AG10803 (cell line): ENCODE data around the gene DAZAP2.

Source experiments
- DNase-seq: peaks from one replicate; pipeline ENCODE4 v3.0.0; 2010; ENCODE audit warnings: low read depth
- H3K4me3 ChIP-seq: 2 replicates; pipeline ENCODE4 v1.5.1; 2011; ENCODE audit warnings: mild to moderate bottlenecking, low read length, control low read depth
- CTCF ChIP-seq: conservative IDR thresholded peaks from 2 replicates; pipeline ENCODE4 v1.5.1; 2011; ENCODE audit warnings: mild to moderate bottlenecking, low read length, control low read depth, inconsistent platforms

DAZAP2 gene

GRCh38 chr12:51202718-51203117 is 35.9 kb upstream of the DAZAP2 start:
- no peak overlapping the region for H3K4me3 ChIP-seq
- no peak for DNase-seq
- TF ChIP-seq CTCF: no peak

- no peak for TF ChIP-seq CTCF
- no peak overlapping the region for H3K4me3 ChIP-seq
- DNase-seq: no peak
Observed at GRCh38 chr12:51205350-51205749, 33.3 kb upstream of the DAZAP2 start.

DNA sequence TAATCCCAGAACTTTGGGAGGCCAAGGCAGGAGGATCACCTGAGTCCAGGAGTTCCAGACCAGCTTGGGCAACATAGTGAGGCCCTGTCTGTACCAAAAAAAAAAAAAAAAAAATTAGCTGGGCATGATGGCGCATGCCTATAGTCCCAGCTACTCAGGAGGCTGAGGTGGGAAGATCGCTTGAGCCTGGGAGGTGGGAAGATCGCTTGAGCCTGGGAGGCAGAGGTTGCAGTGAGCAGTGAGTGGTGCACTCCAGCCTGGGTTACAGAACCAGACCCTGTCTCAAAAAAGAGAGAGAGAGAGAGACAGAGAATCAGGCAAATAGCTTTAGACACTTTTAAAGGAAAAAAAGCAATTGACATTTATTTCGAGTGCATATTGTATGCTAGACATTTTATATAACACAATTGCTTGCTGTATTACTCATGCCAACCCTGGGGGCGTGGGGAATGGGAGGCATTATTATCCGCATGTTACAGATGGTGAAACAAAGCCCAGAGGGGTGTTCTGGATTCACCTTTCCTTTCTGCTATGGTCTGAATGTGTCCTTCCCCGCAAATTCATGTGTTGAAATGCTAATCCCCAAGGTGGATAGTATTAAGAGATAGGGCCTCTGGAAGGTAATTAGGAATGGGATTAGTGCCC is 30.5 kb upstream of the DAZAP2 start:
- DNase-seq: no peak
- no peak for TF ChIP-seq CTCF
- no peak overlapping the region for H3K4me3 ChIP-seq

DNA sequence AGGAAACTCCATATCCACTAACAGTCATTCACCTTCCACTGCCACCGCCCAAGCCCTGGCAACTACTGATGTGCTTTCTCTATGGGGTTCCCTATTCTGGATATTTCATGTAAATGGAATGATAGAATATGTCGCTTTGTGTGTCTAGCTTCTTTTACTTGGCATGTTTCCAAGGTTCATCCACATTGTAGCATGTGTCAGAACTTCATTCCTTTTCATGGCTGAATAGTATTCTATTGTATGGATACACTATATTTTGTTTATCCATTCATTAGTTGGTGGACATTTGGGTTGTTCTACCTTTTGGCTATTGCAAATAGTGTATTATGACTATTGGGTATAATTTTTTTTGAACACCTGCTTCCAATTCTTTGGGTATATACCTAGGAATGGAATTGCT is 29.4 kb upstream of the DAZAP2 start:
- no peak overlapping the region for H3K4me3 ChIP-seq
- DNase-seq: no peak
- TF ChIP-seq CTCF: no peak

DNA sequence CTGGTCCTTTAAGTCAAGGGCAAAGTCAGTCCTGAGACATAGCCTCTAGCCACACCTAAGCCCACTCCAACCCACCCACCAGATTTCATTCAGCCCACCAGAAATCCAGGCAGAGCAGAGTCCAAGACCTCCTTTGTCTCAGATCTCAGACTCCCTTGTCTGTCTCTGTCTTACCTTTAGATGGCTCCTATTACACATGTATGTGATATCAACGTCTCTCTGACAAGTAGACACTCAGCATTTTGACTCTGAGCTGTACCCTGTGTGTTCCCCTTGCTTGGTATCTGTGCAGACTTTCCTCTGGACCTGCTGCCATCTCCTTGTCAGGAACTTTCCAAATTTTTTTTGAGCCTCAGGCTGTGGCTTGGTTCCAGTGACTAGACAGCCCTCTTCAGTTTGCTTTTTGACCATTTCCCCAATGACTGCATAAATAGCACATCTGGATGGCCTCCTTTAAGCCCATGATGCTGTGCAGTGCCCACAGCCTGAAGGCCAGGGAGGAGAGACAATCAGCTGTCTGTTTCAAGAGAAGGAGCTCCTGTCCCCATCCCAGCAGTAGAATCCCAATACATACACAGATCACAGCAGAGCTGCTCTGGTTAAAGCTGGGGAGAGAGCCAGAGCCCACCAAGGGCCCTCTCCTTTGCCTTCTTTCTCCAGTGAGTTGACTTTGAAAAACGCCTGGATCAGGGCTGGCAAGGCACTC is 27.8 kb upstream of the DAZAP2 start:
- TF ChIP-seq CTCF: no peak
- no peak for DNase-seq
- no peak overlapping the region for H3K4me3 ChIP-seq

DNA sequence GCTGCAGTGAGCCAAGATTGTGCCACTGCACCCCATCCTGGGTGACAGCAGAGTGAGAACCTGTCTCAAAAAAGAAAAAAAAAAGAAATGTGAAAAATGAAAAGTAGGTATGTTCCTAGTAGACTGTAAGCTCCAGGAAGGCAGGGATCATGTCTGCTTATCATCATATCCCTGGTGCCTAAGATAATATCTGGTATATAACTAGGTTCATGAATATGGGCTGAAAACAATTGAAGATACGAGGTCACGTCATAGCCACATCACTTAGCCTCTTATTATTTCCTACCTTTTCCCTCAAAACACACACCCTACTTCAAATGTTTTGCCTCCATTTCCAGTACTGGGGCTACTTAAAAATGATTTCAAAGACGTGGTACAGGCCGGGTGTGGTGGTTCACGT is 23.7 kb upstream of the DAZAP2 start:
- no peak for TF ChIP-seq CTCF
- DNase-seq: no peak

DNA sequence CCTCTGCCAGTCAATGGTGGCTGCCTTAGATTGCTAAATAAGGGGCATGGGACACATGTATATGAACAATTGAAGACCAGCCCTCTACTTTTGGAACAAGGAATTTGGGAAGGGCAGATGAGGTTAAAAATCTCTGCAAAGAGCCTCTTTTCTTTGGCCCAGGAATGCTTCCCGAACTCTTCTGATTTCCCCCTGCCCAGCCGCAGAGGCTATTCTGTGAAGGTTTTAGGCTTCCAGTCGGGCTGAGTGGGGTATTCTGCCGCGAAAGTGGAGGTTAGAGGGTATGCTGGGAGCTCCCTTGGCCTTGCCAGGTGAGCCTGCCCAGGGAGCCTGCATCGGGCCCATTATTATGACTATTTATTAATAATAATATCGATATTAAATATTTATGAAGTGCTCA is 22.0 kb upstream of the DAZAP2 start:
- H3K4me3 ChIP-seq: peak overlapping the region; percentile 81
- DNase-seq: no peak
- TF ChIP-seq CTCF: no peak

More for the DNA sequence above, 23.7 kb upstream of the DAZAP2 start:
- H3K4me3 ChIP-seq: no peak overlapping the region
